ENCODE results near the gene KAZN. TPM values are rescaled to one million over a fixed set of nuclear protein-coding genes. Genes with fewer than 3 reads are reported as not detected.

Gene KAZN
- polyA plus RNA-seq, 1 experiment = 3.7 TPM

GRCh38 chr1:14783592-14783886, 185.1 kb downstream of the KAZN start:
- ChIA-PET CTCF (no interaction called here), POLR2A (no interaction called here)
- H3K27me3 ChIP-seq (ENCODE audit: control insufficient read depth, insufficient read depth, low read length) = peaks cover 3% of the 10 kb centered on the region
- TF ChIP-seq CTCF (IDR thresholded peaks at IDR 0.05; ENCODE audit: low read depth, low read length) = no peak
- no peaks in the 10 kb centered on the region for H3K9me3 ChIP-seq (ENCODE audit: control insufficient read depth, insufficient read depth, low read length)
- H3K4me3 ChIP-seq (ENCODE audit: low read depth, low read length) = no peak overlapping the region
- no peak overlapping the region for H3K27ac ChIP-seq (ENCODE audit: low read depth, low read length)
- DNase-seq (ENCODE audit: low read depth, low spot score) = no peak

GRCh38 chr1:14784790-14785773, 186.6 kb downstream of the KAZN start:
- POLR2A ChIA-PET = no interaction called here
- DNase-seq (ENCODE audit: low read depth, low spot score) = no peak
- CTCF ChIA-PET = interaction anchor here (0.6 kb wide), 1 partner anchor 89 kb away, joined by 3 read pairs; no protein-coding TSS in a partner anchor
- Histone ChIP-seq H3K4me3 (ENCODE audit: low read depth, low read length) (no peak overlapping the region), H3K9me3 (ENCODE audit: control insufficient read depth, insufficient read depth, low read length) (no peaks in the 10 kb centered on the region), H3K27ac (ENCODE audit: low read depth, low read length) (no peak overlapping the region), H3K27me3 (ENCODE audit: control insufficient read depth, insufficient read depth, low read length) (peaks cover 3% of the 10 kb centered on the region)
- no peak for TF ChIP-seq CTCF (IDR thresholded peaks at IDR 0.05; ENCODE audit: low read depth, low read length)

- H3K27ac ChIP-seq (ENCODE audit: low read depth, low read length) = no peak overlapping the region
- TF ChIP-seq CTCF (IDR thresholded peaks at IDR 0.05; ENCODE audit: low read depth, low read length) = no peak
- H3K27me3 ChIP-seq (ENCODE audit: control insufficient read depth, insufficient read depth, low read length) = peaks cover 3% of the 10 kb centered on the region
- POLR2A ChIA-PET = no interaction called here
- no peak for DNase-seq (ENCODE audit: low read depth, low spot score)
- H3K4me3 ChIP-seq (ENCODE audit: low read depth, low read length) = no peak overlapping the region
- no peaks in the 10 kb centered on the region for H3K9me3 ChIP-seq (ENCODE audit: control insufficient read depth, insufficient read depth, low read length)
- CTCF ChIA-PET = interaction anchor here (1.3 kb wide), 1 partner anchor 8 kb away, joined by 4 read pairs; no protein-coding TSS in a partner anchor
Measured at GRCh38 chr1:14786109-14786675, 187.7 kb downstream of the KAZN start.

- ChIA-PET CTCF (interaction anchor here (1.3 kb wide), 1 partner anchor 8 kb away, joined by 4 read pairs; no protein-coding TSS in a partner anchor), POLR2A (no interaction called here)
- Histone ChIP-seq H3K27me3 (ENCODE audit: control insufficient read depth, insufficient read depth, low read length) (peaks cover 3% of the 10 kb centered on the region), H3K27ac (ENCODE audit: low read depth, low read length) (no peak overlapping the region), H3K4me3 (ENCODE audit: low read depth, low read length) (no peak overlapping the region), H3K9me3 (ENCODE audit: control insufficient read depth, insufficient read depth, low read length) (no peaks in the 10 kb centered on the region)
- no peak for TF ChIP-seq CTCF (IDR thresholded peaks at IDR 0.05; ENCODE audit: low read depth, low read length)
- no peak for DNase-seq (ENCODE audit: low read depth, low spot score)
Measured at GRCh38 chr1:14786681-14787080, 188.2 kb downstream of the KAZN start.

GRCh38 chr1:14787604-14788003, 189.1 kb downstream of the KAZN start:
- no peak for TF ChIP-seq CTCF (IDR thresholded peaks at IDR 0.05; ENCODE audit: low read depth, low read length)
- ChIA-PET POLR2A (no interaction called here), CTCF (interaction anchor here (0.7 to 1.3 kb wide), 3 partner anchors 9 to 259 kb away, joined by 3 to 4 read pairs (median 3); no protein-coding TSS in a partner anchor)
- Histone ChIP-seq H3K27ac (ENCODE audit: low read depth, low read length) (no peak overlapping the region), H3K27me3 (ENCODE audit: control insufficient read depth, insufficient read depth, low read length) (peaks cover 3% of the 10 kb centered on the region), H3K9me3 (ENCODE audit: control insufficient read depth, insufficient read depth, low read length) (no peaks in the 10 kb centered on the region), H3K4me3 (ENCODE audit: low read depth, low read length) (no peak overlapping the region)
- no peak for DNase-seq (ENCODE audit: low read depth, low spot score)
